ENCODE results near the gene SAMD10. TPM values are rescaled to one million over a fixed set of nuclear protein-coding genes. Genes with fewer than 3 reads are reported as not detected.

SAMD10 gene
- total RNA-seq (2022; extraction: Qiagen RNA extraction; ENCODE audit: low read depth): not detected in 5 replicates

GRCh38 chr20:63979557-63980316 lies at the start of gene SAMD10:
SAMD10 (minus strand) TSS chr20:63979642; CDS start chr20:63979467, 175 bp downstream.

GRCh38 chr20:63980806-63981728 lies 1.6 kb upstream of the SAMD10 start, which contains the start of gene PRPF6:
PRPF6 (plus strand) TSS chr20:63981132; CDS start chr20:63981246, 114 bp downstream.

GRCh38 chr20:63969838-63970713 lies 9.4 kb downstream of the SAMD10 start, which contains the start of gene ZNF512B:
ZNF512B (minus strand) TSS chr20:63969930; CDS start chr20:63967950, 1,980 bp downstream.

GRCh38 chr20:63955827-63956663 lies 23.4 kb downstream of the SAMD10 start, which contains the start of gene UCKL1:
UCKL1 (minus strand) TSS chr20:63956416; CDS start chr20:63956372, 44 bp downstream.

Other genes starting within 250 kb of the SAMD10 start
- 6.2 to 10.5 TPM (median 8.5 TPM) in 5 replicates for gene LIME1, start 243.0 kb downstream of the SAMD10 start, total RNA-seq (2022; extraction: Qiagen RNA extraction; ENCODE audit: low read depth)
- 59.2 to 100 TPM (median 91.0 TPM) in 5 replicates for gene SLC2A4RG, start 239.9 kb downstream of the SAMD10 start, total RNA-seq (2022; extraction: Qiagen RNA extraction; ENCODE audit: low read depth)
- gene ZBTB46, start 148.4 kb downstream of the SAMD10 start, total RNA-seq (2022; extraction: Qiagen RNA extraction; ENCODE audit: low read depth): 0.59 to 1.1 TPM (median 0.78 TPM) in 5 replicates
- gene ABHD16B, start 118.1 kb downstream of the SAMD10 start, total RNA-seq (2022; extraction: Qiagen RNA extraction; ENCODE audit: low read depth): 0.05 TPM in 1 of 5 replicates, not detected in the others
- gene TPD52L2, start 114.4 kb downstream of the SAMD10 start, total RNA-seq (2022; extraction: Qiagen RNA extraction; ENCODE audit: low read depth): 125 to 141 TPM (median 132 TPM) in 5 replicates
- gene DNAJC5, start 84.5 kb downstream of the SAMD10 start, total RNA-seq (2022; extraction: Qiagen RNA extraction; ENCODE audit: low read depth): 24.9 to 32.4 TPM (median 29.2 TPM) in 5 replicates
- gene UCKL1, start 23.2 kb downstream of the SAMD10 start, total RNA-seq (2022; extraction: Qiagen RNA extraction; ENCODE audit: low read depth): 22.3 to 34.4 TPM (median 28.8 TPM) in 5 replicates
- gene ZNF512B, start 9.7 kb downstream of the SAMD10 start, total RNA-seq (2022; extraction: Qiagen RNA extraction; ENCODE audit: low read depth): 9.7 to 13.9 TPM (median 10.9 TPM) in 5 replicates
- 54.8 to 58.4 TPM (median 57.1 TPM) in 5 replicates for gene PRPF6, start 1.5 kb upstream of the SAMD10 start, total RNA-seq (2022; extraction: Qiagen RNA extraction; ENCODE audit: low read depth)
- 0.16 to 0.57 TPM (median 0.37 TPM) in 5 replicates for gene C20orf204, start 56.5 kb upstream of the SAMD10 start, total RNA-seq (2022; extraction: Qiagen RNA extraction; ENCODE audit: low read depth)
- gene SOX18, start 70.0 kb upstream of the SAMD10 start, total RNA-seq (2022; extraction: Qiagen RNA extraction; ENCODE audit: low read depth): 0.58 to 2.3 TPM (median 2.2 TPM) in 5 replicates
- gene TCEA2, start 83.6 kb upstream of the SAMD10 start, total RNA-seq (2022; extraction: Qiagen RNA extraction; ENCODE audit: low read depth): 32.0 to 50.8 TPM (median 45.4 TPM) in 5 replicates
- 13.7 to 27.6 TPM (median 23.8 TPM) in 5 replicates for gene RGS19, start 99.9 kb upstream of the SAMD10 start, total RNA-seq (2022; extraction: Qiagen RNA extraction; ENCODE audit: low read depth)
- 0.44 to 0.76 TPM (median 0.57 TPM) in 5 replicates for gene OPRL1, start 100.4 kb upstream of the SAMD10 start, total RNA-seq (2022; extraction: Qiagen RNA extraction; ENCODE audit: low read depth)
- gene LKAAEAR1, start 104.8 kb upstream of the SAMD10 start, total RNA-seq (2022; extraction: Qiagen RNA extraction; ENCODE audit: low read depth): 0.72 to 1.5 TPM (median 1.4 TPM) in 5 replicates
- gene NPBWR2, start 127.9 kb upstream of the SAMD10 start, total RNA-seq (2022; extraction: Qiagen RNA extraction; ENCODE audit: low read depth): not detected in 5 replicates
- gene MYT1, start 184.8 kb upstream of the SAMD10 start, total RNA-seq (2022; extraction: Qiagen RNA extraction; ENCODE audit: low read depth): 0.05 to 0.27 TPM (median 0.09 TPM) in 4 of 5 replicates, not detected in the other

Measured in A549 treated with CpdA at 1 μM for 4 hours (cell line).